HCT116 (cell line): ENCODE results near the gene SLC9C2. TPM values are rescaled to one million over a fixed set of nuclear protein-coding genes. Genes with fewer than 3 reads are reported as not detected.

Source experiments
- ATAC-seq: fragments of 200-7000 bp; cut with Tn5 transposase; 2 replicates; pipeline ENCODE4 v1.9.1; 2020; ENCODE audit warnings: mild to moderate bottlenecking, moderate library complexity
- BruUV-seq: library from RNA; stranded (reverse); fragments of 400-500 nt; replicated peaks from 2 replicates; lab custom pipeline; 2021; lab: Mats Ljungman, UMichigan
- CTCF ChIA-PET: fragments of 300-600 bp; sonication (Branson Sonifier 250); formaldehyde crosslinking; loops from one replicate; lab custom pipeline; 2021; ENCODE audit warnings: antibody characterized with exemption; lab: Charles Lee
- POLR2A ChIA-PET: fragments of 300-600, 350-600 bp; sonication (Branson Sonifier 250); formaldehyde crosslinking; loops from one replicate; lab custom pipeline; 2021; ENCODE audit warnings: antibody characterized with exemption; lab: Charles Lee
- RAD21 ChIA-PET, 2 experiments: fragments of 300-600 bp; sonication (Branson Sonifier 250); formaldehyde crosslinking; loops; one replicate each; lab custom pipeline; 2023; ENCODE audit warnings: low total read pairs in 2 of 2; ENCODE audit not compliant: uncharacterized antibody in 2 of 2, unreplicated experiment in 2 of 2, low non-redundant PET in 1 of 2; lab: Charles Lee
- DNase-seq: peaks from one replicate; pipeline ENCODE4 v3.0.0-alpha.2; 2010; ENCODE audit warnings: low read depth, low spot score
- H2AFZ ChIP-seq: fragments of 200-600 bp; shearing (Covaris generic), sonication (generic); 2 replicates; pipeline ENCODE4 v1.6.1; 2017; ENCODE audit warnings: low read depth, mixed run types, mixed read lengths, antibody characterized with exemption, low read length; ENCODE audit not compliant: poor library complexity, severe bottlenecking
- H3K27ac ChIP-seq: 2 replicates; pipeline ENCODE4 v1.5.1; 2012; ENCODE audit warnings: low read depth, low read length
- H3K27me3 ChIP-seq: fragments of 200-600 bp; sonication (generic); 2 replicates; pipeline ENCODE4 v1.6.1; 2016; ENCODE audit warnings: mixed run types, low read length, mixed read lengths; ENCODE audit not compliant: insufficient read depth
- H3K36me3 ChIP-seq, 2 experiments: fragments of 200-500 bp in 1 of 2; fragments of 200-600 bp in 1 of 2; sonication (Bioruptor generic) in 1 of 2; sonication (generic) in 1 of 2; 2 replicates each; pipeline versions ENCODE4 v1.5.1 to v1.6.1; 2014 to 2016; ENCODE audit warnings: low read length in 2 of 2, inconsistent platforms in 1 of 2, mixed read lengths in 1 of 2, mixed run types in 1 of 2; ENCODE audit not compliant: insufficient read depth in 2 of 2, control insufficient read depth in 1 of 2
- H3K4me1 ChIP-seq, 2 experiments: fragments of 200-600 bp in 1 of 2; sonication (generic) in 1 of 2; 2 replicates each; pipeline versions ENCODE4 v1.5.1 to v1.6.1; 2012 to 2017; ENCODE audit warnings: low read length in 2 of 2, inconsistent platforms in 1 of 2, mild to moderate bottlenecking in 1 of 2, mixed read lengths in 1 of 2, mixed run types in 1 of 2, moderate library complexity in 1 of 2; ENCODE audit not compliant: insufficient read depth in 2 of 2, control insufficient read depth in 1 of 2
- H3K4me2 ChIP-seq: fragments of 200-600 bp; sonication (generic); 2 replicates; pipeline ENCODE4 v1.6.1; 2017; ENCODE audit warnings: mixed run types, low read length, mixed read lengths
- H3K4me3 ChIP-seq, 2 experiments: fragments of 200-600 bp in 1 of 2; sonication (generic) in 1 of 2; replicated peaks in 1 of 2; 2 replicates each; pipeline ENCODE4 v1.5.1; 2011 to 2016; ENCODE audit warnings: low read length in 2 of 2, control low read depth in 1 of 2, low read depth in 1 of 2, mild to moderate bottlenecking in 1 of 2, mixed read lengths in 1 of 2, mixed run types in 1 of 2
- H3K79me2 ChIP-seq: fragments of 200-600 bp; sonication (generic); 2 replicates; pipeline ENCODE4 v1.6.1; 2017; ENCODE audit warnings: mild to moderate bottlenecking, mixed run types, low read length, moderate library complexity, mixed read lengths; ENCODE audit not compliant: insufficient read depth
- H3K9ac ChIP-seq: fragments of 200-600 bp; sonication (generic); 2 replicates; pipeline ENCODE4 v1.6.1; 2016; ENCODE audit warnings: low read length, mixed read lengths
- H3K9me2 ChIP-seq: fragments of 200-600 bp; sonication (generic), shearing (Covaris generic); 2 replicates; pipeline ENCODE4 v1.6.1; 2017; ENCODE audit warnings: mixed run types, mild to moderate bottlenecking, moderate library complexity; ENCODE audit not compliant: insufficient read depth
- H3K9me3 ChIP-seq, 2 experiments: fragments of 200-500 bp in 1 of 2; fragments of 200-600 bp in 1 of 2; sonication (Bioruptor generic) in 1 of 2; sonication (generic) in 1 of 2; 2 replicates each; pipeline ENCODE4 v1.6.1; 2014 to 2017; ENCODE audit warnings: low read length in 2 of 2, mixed read lengths in 2 of 2, inconsistent platforms in 1 of 2, low read depth in 1 of 2, mild to moderate bottlenecking in 1 of 2, mixed run types in 1 of 2, moderate library complexity in 1 of 2; ENCODE audit not compliant: control insufficient read depth in 1 of 2, insufficient read depth in 1 of 2
- H4K20me1 ChIP-seq: fragments of 200-600 bp; sonication (generic), shearing (Covaris generic); 2 replicates; pipeline ENCODE4 v1.6.1; 2017; ENCODE audit warnings: mixed run types, mild to moderate bottlenecking, moderate library complexity; ENCODE audit not compliant: insufficient read depth
- CEBPB ChIP-seq: IDR thresholded peaks from 2 replicates; pipeline ENCODE4 v1.6.1; 2012; ENCODE audit warnings: low read depth
- EGR1 ChIP-seq: IDR thresholded peaks from 2 replicates; pipeline ENCODE4 v1.6.1; 2012; ENCODE audit warnings: low read depth
- EZH2 ChIP-seq: fragments of 200-600 bp; sonication (generic); IDR thresholded peaks from 2 replicates; pipeline ENCODE4 v1.6.1; 2017; ENCODE audit warnings: antibody characterized with exemption, mixed run types
- FOSL1 ChIP-seq: IDR thresholded peaks from 2 replicates; pipeline ENCODE4 v1.6.1; 2012; ENCODE audit warnings: low read depth
- JUND ChIP-seq: IDR thresholded peaks from 2 replicates; pipeline ENCODE4 v1.6.1; 2012
- MAX ChIP-seq: IDR thresholded peaks from 2 replicates; pipeline ENCODE4 v1.6.1; 2012
- POLR2A ChIP-seq: IDR thresholded peaks from 2 replicates; pipeline ENCODE4 v1.7.0; 2011; ENCODE audit warnings: borderline replicate concordance; ENCODE audit not compliant: insufficient read depth, insufficient read length; ENCODE audit errors: extremely low read depth
- POLR2AphosphoS5 ChIP-seq: IDR thresholded peaks from 2 replicates; pipeline ENCODE4 v1.6.1; 2011; ENCODE audit warnings: mild to moderate bottlenecking, low read depth, low read length, moderate library complexity
- RAD21 ChIP-seq: IDR thresholded peaks from 2 replicates; pipeline ENCODE4 v1.6.1; 2012; ENCODE audit warnings: low read depth, mild to moderate bottlenecking
- SIN3A ChIP-seq: IDR thresholded peaks from 2 replicates; pipeline ENCODE4 v1.6.1; 2012; ENCODE audit warnings: low read depth
- SP1 ChIP-seq: IDR thresholded peaks from 2 replicates; pipeline ENCODE4 v1.6.1; 2012; ENCODE audit warnings: low read depth
- SRF ChIP-seq: IDR thresholded peaks from 2 replicates; pipeline ENCODE4 v1.6.1; 2012; ENCODE audit warnings: low read depth
- YY1 ChIP-seq: IDR thresholded peaks from 2 replicates; pipeline ENCODE4 v1.6.1; 2011; ENCODE audit warnings: low read length, low read depth, moderate library complexity, mild to moderate bottlenecking; ENCODE audit not compliant: insufficient replicate concordance; ENCODE audit errors: extremely low read depth
- ZFX ChIP-seq: fragments of 450-650 bp; IDR thresholded peaks from 2 replicates; pipeline ENCODE4 v1.6.1; 2017
- intact Hi-C: fragments of 100-400 bp; cut with micrococcal nuclease; formaldehyde crosslinking; loops from 2 replicates; pipeline ENCODE4 v1.10.0; 2022
- total RNA-seq: library from RNA; stranded (reverse); gene quantifications from one replicate; pipeline ENCODE4 v1.2.1, GENCODE V29; 2021; ENCODE audit not compliant: unreplicated experiment
- TF ChIP-seq, protein P1 (sequence below): IDR thresholded peaks from 2 replicates; pipeline ENCODE4 v1.6.1; 2011; ENCODE audit warnings: mild to moderate bottlenecking, low read length, moderate library complexity; ENCODE audit not compliant: insufficient replicate concordance; ENCODE audit errors: extremely low read depth
- TF ChIP-seq, protein P2 (sequence below): IDR thresholded peaks from 2 replicates; pipeline ENCODE4 v1.6.1; 2012

Gene SLC9C2
- total RNA-seq, 1 experiment from 2014 or later = not detected

DNA sequence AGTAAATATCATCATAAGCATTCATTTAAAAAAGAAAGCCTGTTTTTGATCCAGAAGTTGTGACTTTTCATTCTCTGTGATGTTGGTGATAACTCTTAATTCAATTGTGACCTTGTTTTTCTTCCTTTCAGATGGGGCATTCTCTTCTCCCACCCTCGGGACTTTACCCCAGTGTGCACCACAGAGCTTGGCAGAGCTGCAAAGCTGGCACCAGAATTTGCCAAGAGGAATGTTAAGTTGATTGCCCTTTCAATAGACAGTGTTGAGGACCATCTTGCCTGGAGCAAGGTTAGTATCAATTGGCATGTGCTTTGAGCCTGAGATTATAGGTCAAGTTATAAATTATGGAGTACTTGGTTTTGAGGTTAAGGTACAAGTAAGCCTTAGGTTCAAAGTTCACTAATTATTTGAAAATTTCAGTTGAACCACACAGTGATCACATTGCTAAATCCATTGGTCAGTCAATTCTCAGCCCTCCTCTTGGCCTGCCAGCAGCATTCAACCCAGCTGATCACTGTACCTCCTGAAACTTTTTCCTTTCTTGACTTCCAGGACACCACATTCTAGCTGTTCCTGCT lies 121.6 kb downstream of the SLC9C2 start:
- Histone ChIP-seq H3K4me3 (no peak overlapping the region), H3K4me2 (no peak overlapping the region), H3K9me3 (no peaks in the 10 kb centered on the region), H3K9me2 (no peaks in the 10 kb centered on the region), H3K9ac (no peak overlapping the region), H4K20me1 (no peaks in the 10 kb centered on the region; the same call in 1 of the 2 replicates), H3K27ac (no peak overlapping the region), H3K79me2 (peaks cover 61% of the 10 kb centered on the region), H3K27me3 (no peaks in the 10 kb centered on the region), H2AFZ (no peak overlapping the region), H3K36me3 (peaks cover 54 to 56% of the 10 kb centered on the region in 2 experiments), H3K4me1 (peaks cover 6 to 16% of the 10 kb centered on the region in 2 experiments; a peak in 2 of 4 replicates)
- ChIA-PET POLR2A (no interaction called here), RAD21 (no interaction called here), CTCF (no interaction called here)
- intact Hi-C loops = no loop called here
- BruUV-seq = no TSS peak
- no peak for DNase-seq
- ATAC-seq = no peak
- TF ChIP-seq JUND = no peak
- TF ChIP-seq YY1 = no peak
- no peak for TF ChIP-seq ZFX

- intact Hi-C loops = loop anchor here (5.0 kb wide), 2 partner anchors 47 to 343 kb away; partner anchors contain the start of genes CENPL and DARS2
- Histone ChIP-seq H3K9me2 (no peaks in the 10 kb centered on the region), H3K4me2 (no peak overlapping the region), H4K20me1 (no peaks in the 10 kb centered on the region; the same call in 1 of the 2 replicates), H2AFZ (no peak overlapping the region), H3K27me3 (no peaks in the 10 kb centered on the region), H3K4me3 (no peak overlapping the region), H3K79me2 (peaks cover 61% of the 10 kb centered on the region), H3K36me3 (peaks cover 38 to 40% of the 10 kb centered on the region in 2 experiments), H3K4me1 (peaks cover 10 to 23% of the 10 kb centered on the region in 2 experiments; a peak in 3 of 4 replicates), H3K9ac (no peak overlapping the region), H3K27ac (no peak overlapping the region), H3K9me3 (no peaks in the 10 kb centered on the region)
- TF ChIP-seq, protein P1, sequence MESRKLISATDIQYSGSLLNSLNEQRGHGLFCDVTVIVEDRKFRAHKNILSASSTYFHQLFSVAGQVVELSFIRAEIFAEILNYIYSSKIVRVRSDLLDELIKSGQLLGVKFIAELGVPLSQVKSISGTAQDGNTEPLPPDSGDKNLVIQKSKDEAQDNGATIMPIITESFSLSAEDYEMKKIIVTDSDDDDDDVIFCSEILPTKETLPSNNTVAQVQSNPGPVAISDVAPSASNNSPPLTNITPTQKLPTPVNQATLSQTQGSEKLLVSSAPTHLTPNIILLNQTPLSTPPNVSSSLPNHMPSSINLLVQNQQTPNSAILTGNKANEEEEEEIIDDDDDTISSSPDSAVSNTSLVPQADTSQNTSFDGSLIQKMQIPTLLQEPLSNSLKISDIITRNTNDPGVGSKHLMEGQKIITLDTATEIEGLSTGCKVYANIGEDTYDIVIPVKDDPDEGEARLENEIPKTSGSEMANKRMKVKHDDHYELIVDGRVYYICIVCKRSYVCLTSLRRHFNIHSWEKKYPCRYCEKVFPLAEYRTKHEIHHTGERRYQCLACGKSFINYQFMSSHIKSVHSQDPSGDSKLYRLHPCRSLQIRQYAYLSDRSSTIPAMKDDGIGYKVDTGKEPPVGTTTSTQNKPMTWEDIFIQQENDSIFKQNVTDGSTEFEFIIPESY = no peak
- TF ChIP-seq RAD21 = no peak
- no peak for TF ChIP-seq SIN3A
- no peak for TF ChIP-seq POLR2A
- TF ChIP-seq ZFX = no peak
- TF ChIP-seq, protein P2, sequence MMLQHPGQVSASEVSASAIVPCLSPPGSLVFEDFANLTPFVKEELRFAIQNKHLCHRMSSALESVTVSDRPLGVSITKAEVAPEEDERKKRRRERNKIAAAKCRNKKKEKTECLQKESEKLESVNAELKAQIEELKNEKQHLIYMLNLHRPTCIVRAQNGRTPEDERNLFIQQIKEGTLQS = no peak
- TF ChIP-seq SRF = no peak
- TF ChIP-seq SP1 = no peak
- no peak for TF ChIP-seq CEBPB
- no peak for TF ChIP-seq EZH2
- no peak for TF ChIP-seq EGR1
- no peak for TF ChIP-seq MAX
- no peak for TF ChIP-seq FOSL1
- no peak for TF ChIP-seq POLR2AphosphoS5
- ChIA-PET CTCF (no interaction called here), POLR2A (no interaction called here), RAD21 (no interaction called here)
- DNase-seq (no peak), ATAC-seq (no peak)
- no TSS peak for BruUV-seq
Observed at GRCh38 chr1:173479649-173480048, 123.2 kb downstream of the SLC9C2 start.
